Activated naive CD8-positive, alpha-beta T cell (primary cell): ENCODE results near the gene WDR27.
"Not testable (repeated sequence)": the region's sequence is repeated elsewhere in the genome, so short reads cannot be mapped to it uniquely, and the experiment has no call there.

Experiments
- H3K27ac Mint-ChIP-seq: one replicate; pipeline ENCODE4 v1.8.0; 2021; ENCODE audit warnings: mixed read lengths
- H3K27me3 Mint-ChIP-seq: one replicate; pipeline ENCODE4 v1.8.0; 2021; ENCODE audit warnings: mixed read lengths
- H3K36me3 Mint-ChIP-seq: one replicate; pipeline ENCODE4 v1.8.0; 2021; ENCODE audit warnings: mixed read lengths
- H3K4me1 Mint-ChIP-seq: one replicate; pipeline ENCODE4 v1.8.0; 2021; ENCODE audit warnings: low read depth, mixed read lengths
- H3K4me3 Mint-ChIP-seq: one replicate; pipeline ENCODE4 v1.8.0; 2021; ENCODE audit warnings: mild to moderate bottlenecking, mixed read lengths
- H3K9me3 Mint-ChIP-seq: one replicate; pipeline ENCODE4 v1.8.0; 2021; ENCODE audit warnings: low read depth, mixed read lengths

WDR27 gene

GRCh38 chr6:169625376-169625775 lies 76.5 kb downstream of the WDR27 start:
- Mint-ChIP-seq H3K4me3 (no peak overlapping the region), H3K27ac (no peak overlapping the region), H3K9me3 (no peaks in the 10 kb centered on the region), H3K36me3 (peaks cover 9% of the 10 kb centered on the region), H3K4me1 (no peaks in the 10 kb centered on the region), H3K27me3 (no peaks in the 10 kb centered on the region)

GRCh38 chr6:169624785-169625184 lies 77.0 kb downstream of the WDR27 start:
- H3K4me3 Mint-ChIP-seq, result no peak overlapping the region
- H3K9me3 Mint-ChIP-seq, result no peaks in the 10 kb centered on the region
- peaks cover 8% of the 10 kb centered on the region for H3K36me3 Mint-ChIP-seq
- no peaks in the 10 kb centered on the region for H3K4me1 Mint-ChIP-seq
- no peaks in the 10 kb centered on the region for H3K27me3 Mint-ChIP-seq
- H3K27ac Mint-ChIP-seq, result no peak overlapping the region

GRCh38 chr6:169623975-169624374 lies 77.9 kb downstream of the WDR27 start:
- Mint-ChIP-seq H3K36me3 (peaks cover 10% of the 10 kb centered on the region), H3K4me3 (no peak overlapping the region), H3K27ac (no peak overlapping the region), H3K4me1 (no peaks in the 10 kb centered on the region), H3K27me3 (no peaks in the 10 kb centered on the region), H3K9me3 (no peaks in the 10 kb centered on the region)

- Mint-ChIP-seq H3K27ac (no peak overlapping the region), H3K4me3 (no peak overlapping the region), H3K36me3 (peaks cover 8% of the 10 kb centered on the region), H3K27me3 (no peaks in the 10 kb centered on the region), H3K4me1 (no peaks in the 10 kb centered on the region), H3K9me3 (no peaks in the 10 kb centered on the region)
Measured at GRCh38 chr6:169623343-169623742, 78.5 kb downstream of the WDR27 start.

DNA sequence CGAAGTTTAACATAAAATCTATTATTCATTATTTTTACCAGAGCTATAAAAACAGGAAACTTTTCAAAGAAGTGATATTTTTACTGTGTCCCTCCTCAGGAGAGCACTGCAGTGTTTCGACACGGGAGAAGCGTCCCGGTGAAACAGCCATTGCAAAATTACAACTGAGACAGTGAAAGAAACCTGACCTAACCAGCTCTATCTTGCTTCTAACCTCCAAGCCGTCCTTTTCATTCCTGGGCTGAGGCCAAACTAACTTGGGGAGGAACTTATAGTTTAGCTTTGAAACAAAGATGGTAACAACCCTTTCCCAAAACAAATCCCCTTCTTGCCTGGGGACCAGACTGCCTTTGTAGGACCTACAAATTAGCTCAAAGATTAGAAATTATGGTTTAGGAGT lies 79.2 kb downstream of the WDR27 start:
- Mint-ChIP-seq H3K36me3 (peaks cover 8% of the 10 kb centered on the region), H3K9me3 (no peaks in the 10 kb centered on the region), H3K27me3 (no peaks in the 10 kb centered on the region), H3K4me3 (no peak overlapping the region), H3K4me1 (no peaks in the 10 kb centered on the region), H3K27ac (no peak overlapping the region)

DNA sequence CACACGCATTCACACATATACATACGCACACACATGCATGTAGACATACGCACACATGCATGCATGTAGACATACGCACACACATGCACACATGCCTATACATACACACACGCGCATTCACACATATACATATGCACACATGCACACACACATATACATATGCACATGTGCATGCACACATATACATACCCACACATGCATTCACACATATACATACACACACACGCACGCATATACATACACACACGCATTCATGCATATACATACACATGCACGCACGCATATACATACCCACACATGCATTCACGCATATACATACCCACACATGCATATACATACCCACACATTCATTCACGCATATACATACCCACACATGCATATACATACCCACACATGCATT lies 80.5 kb downstream of the WDR27 start:
- Mint-ChIP-seq H3K4me1 (no peaks in the 10 kb centered on the region), H3K27me3 (no peaks in the 10 kb centered on the region), H3K4me3 (no peak overlapping the region), H3K9me3 (no peaks in the 10 kb centered on the region), H3K27ac (no peak overlapping the region), H3K36me3 (peaks cover 8% of the 10 kb centered on the region)

- peaks cover 12% of the 10 kb centered on the region for H3K36me3 Mint-ChIP-seq
- no peak overlapping the region for H3K4me3 Mint-ChIP-seq
- H3K27ac Mint-ChIP-seq, result no peak overlapping the region
- H3K27me3 Mint-ChIP-seq, result no peaks in the 10 kb centered on the region
- no peaks in the 10 kb centered on the region for H3K9me3 Mint-ChIP-seq
- H3K4me1 Mint-ChIP-seq, result no peaks in the 10 kb centered on the region
Measured at GRCh38 chr6:169620171-169621130, 81.4 kb downstream of the WDR27 start.

DNA sequence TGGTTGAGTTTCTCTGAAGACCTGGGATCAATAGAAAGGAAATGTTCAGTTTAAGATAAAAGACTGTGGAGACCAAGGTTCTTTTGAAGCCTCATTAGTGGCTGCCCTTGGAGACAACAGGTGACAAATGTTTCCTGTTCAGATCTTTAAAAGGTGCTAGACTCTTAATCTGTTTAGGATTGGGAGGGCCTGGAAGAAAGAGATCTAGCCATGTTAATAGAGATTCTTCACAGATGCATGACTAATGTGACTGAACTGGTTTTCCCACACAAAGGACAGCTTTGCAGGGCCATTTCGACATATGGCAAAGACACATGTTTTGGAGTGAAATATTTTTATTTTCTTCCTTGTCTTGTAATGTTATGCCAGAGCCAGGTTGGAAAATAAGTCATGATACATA lies 82.2 kb downstream of the WDR27 start:
- H3K36me3 Mint-ChIP-seq, result peaks cover 16% of the 10 kb centered on the region
- H3K9me3 Mint-ChIP-seq, result no peaks in the 10 kb centered on the region
- no peak overlapping the region for H3K4me3 Mint-ChIP-seq
- no peaks in the 10 kb centered on the region for H3K4me1 Mint-ChIP-seq
- no peaks in the 10 kb centered on the region for H3K27me3 Mint-ChIP-seq
- no peak overlapping the region for H3K27ac Mint-ChIP-seq

GRCh38 chr6:169618526-169619490 lies 83.0 kb downstream of the WDR27 start:
- Mint-ChIP-seq H3K36me3 (peaks cover 17% of the 10 kb centered on the region), H3K4me3 (no peak overlapping the region), H3K9me3 (no peaks in the 10 kb centered on the region), H3K27me3 (no peaks in the 10 kb centered on the region), H3K27ac (no peak overlapping the region), H3K4me1 (no peaks in the 10 kb centered on the region)

- H3K4me3 Mint-ChIP-seq, result no peak overlapping the region
- no peaks in the 10 kb centered on the region for H3K4me1 Mint-ChIP-seq
- no peak overlapping the region for H3K27ac Mint-ChIP-seq
- H3K36me3 Mint-ChIP-seq, result peaks cover 21% of the 10 kb centered on the region
- no peaks in the 10 kb centered on the region for H3K9me3 Mint-ChIP-seq
- no peaks in the 10 kb centered on the region for H3K27me3 Mint-ChIP-seq
Measured at GRCh38 chr6:169617562-169617961, 84.3 kb downstream of the WDR27 start.

GRCh38 chr6:169608609-169609008 lies 93.2 kb downstream of the WDR27 start:
- H3K27me3 Mint-ChIP-seq, H3K4me3 Mint-ChIP-seq: not testable (repeated sequence)

DNA sequence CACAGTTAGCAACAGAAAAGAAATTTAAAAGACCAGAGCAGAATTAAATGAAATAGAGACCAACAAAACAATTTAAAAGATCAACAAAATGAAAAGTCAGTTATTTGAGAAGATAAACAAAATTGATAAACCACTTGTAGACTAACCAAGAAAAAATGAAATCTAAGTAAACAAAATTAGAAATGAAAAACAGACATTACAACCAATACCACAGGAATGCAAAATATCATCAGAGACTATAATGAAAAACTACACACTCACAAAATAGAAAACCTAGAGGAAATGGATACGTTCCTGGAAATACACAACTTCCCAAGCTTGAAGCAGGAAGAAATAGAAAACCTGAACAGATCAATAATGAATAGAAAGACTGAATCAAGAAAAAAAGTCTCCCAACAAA lies 97.8 kb downstream of the WDR27 start:
- H3K36me3 Mint-ChIP-seq, result peaks cover 44% of the 10 kb centered on the region
- H3K4me3 Mint-ChIP-seq, result no peak overlapping the region
- H3K27ac Mint-ChIP-seq, result no peak overlapping the region
- H3K27me3 Mint-ChIP-seq, result no peaks in the 10 kb centered on the region
- no peaks in the 10 kb centered on the region for H3K4me1 Mint-ChIP-seq
- peaks cover 10% of the 10 kb centered on the region for H3K9me3 Mint-ChIP-seq

More at GRCh38 chr6:169608609-169609008, 93.2 kb downstream of the WDR27 start:
- peaks cover 10% of the 10 kb centered on the region for H3K9me3 Mint-ChIP-seq
- not testable (repeated sequence) for H3K4me1 Mint-ChIP-seq, H3K27ac Mint-ChIP-seq
- H3K36me3 Mint-ChIP-seq, result peaks cover 40% of the 10 kb centered on the region

DNA sequence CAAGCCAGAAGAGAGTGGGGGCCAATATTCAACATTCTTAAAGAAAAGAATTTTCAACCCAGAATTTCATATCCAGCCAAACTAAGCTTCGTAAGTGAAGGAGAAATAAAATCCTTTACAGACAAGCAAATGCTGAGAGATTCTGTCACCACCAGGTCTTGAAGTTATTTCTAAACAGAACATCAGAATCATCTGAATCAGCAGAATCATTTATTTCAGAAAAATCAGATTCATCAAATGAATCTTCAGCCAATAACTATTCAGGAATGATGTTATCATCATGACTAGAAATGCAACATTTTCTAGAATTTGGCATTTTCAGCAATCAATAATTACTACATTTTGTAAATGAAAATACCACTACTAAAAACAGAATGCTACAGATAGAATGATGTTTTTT lies 100.7 kb downstream of the WDR27 start:
- Mint-ChIP-seq H3K9me3 (peaks cover 14% of the 10 kb centered on the region), H3K36me3 (peaks cover 45% of the 10 kb centered on the region)
- H3K27ac Mint-ChIP-seq, H3K4me1 Mint-ChIP-seq, H3K4me3 Mint-ChIP-seq, H3K27me3 Mint-ChIP-seq: not testable (repeated sequence)

DNA sequence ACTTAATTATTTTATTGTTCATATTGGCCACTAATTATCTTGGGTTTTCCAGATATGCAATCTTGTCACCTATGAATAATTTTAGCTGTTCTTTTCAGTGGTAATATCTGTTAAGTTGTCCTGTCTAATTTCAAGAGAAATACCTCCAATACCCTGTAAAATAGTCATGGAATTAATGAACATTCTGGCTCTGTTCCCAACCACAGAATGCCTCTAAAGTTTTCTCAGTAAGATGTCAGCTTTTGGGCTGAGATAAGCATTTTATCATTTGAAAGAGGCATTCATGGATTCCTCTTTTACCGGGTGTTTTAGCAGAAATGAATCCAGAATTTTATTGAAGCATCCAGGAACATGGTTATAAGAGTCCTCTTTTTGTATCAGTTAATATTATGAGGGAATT lies 109.3 kb downstream of the WDR27 start:
- Mint-ChIP-seq H3K27ac (no peak overlapping the region), H3K4me1 (peaks cover 29% of the 10 kb centered on the region), H3K27me3 (no peaks in the 10 kb centered on the region), H3K36me3 (peaks cover 14% of the 10 kb centered on the region), H3K4me3 (no peak overlapping the region), H3K9me3 (peaks cover 7% of the 10 kb centered on the region)

GRCh38 chr6:169591616-169592015 lies 110.2 kb downstream of the WDR27 start:
- Mint-ChIP-seq H3K9me3 (peaks cover 4% of the 10 kb centered on the region), H3K4me3 (no peak overlapping the region), H3K27me3 (no peaks in the 10 kb centered on the region), H3K4me1 (peaks cover 29% of the 10 kb centered on the region), H3K27ac (no peak overlapping the region), H3K36me3 (peaks cover 9% of the 10 kb centered on the region)
